ENCODE results near the gene OTX2. TPM values are rescaled to one million over a fixed set of nuclear protein-coding genes. Genes with fewer than 3 reads are reported as not detected.

The OTX2 gene
- total RNA-seq, 1 experiment from 2014 or later, result not detected

GRCh38 chr14:56797003-56797568 is 13.2 kb downstream of the OTX2 start:
- ChIA-PET CTCF (no interaction called here), POLR2A (ENCODE audit: unreplicated experiment) (no interaction called here)
- Histone ChIP-seq H3K9me3 (ENCODE audit: insufficient read depth, low read depth) (no peaks in the 10 kb centered on the region), H3K4me3 (no peak overlapping the region), H3K9me2 (ENCODE audit: insufficient read depth) (no peaks in the 10 kb centered on the region; the same call in 1 of the 2 replicates), H4K20me1 (ENCODE audit: insufficient read depth) (no peaks in the 10 kb centered on the region), H3F3A (ENCODE audit: insufficient read depth, low read depth) (no peaks in the 10 kb centered on the region), H3K27ac (no peak overlapping the region), H3K36me3 (ENCODE audit: low read depth) (no peaks in the 10 kb centered on the region), H2AFZ (no peak overlapping the region), H3K4me2 (no peak overlapping the region), H3K4me1 (replicated peaks; ENCODE audit: insufficient read depth) (no peaks in the 10 kb centered on the region), H3K79me2 (ENCODE audit: low read depth) (no peaks in the 10 kb centered on the region), H3K27me3 (ENCODE audit: insufficient read depth, low read depth) (no peaks in the 10 kb centered on the region)
- intact Hi-C loops (cut with micrococcal nuclease; ENCODE audit: unreplicated experiment), result no loop called here
- DNase-seq, result no peak
- BruUV-seq (replicated peaks), result no TSS peak
- TF ChIP-seq EZH2 (IDR thresholded peaks at IDR 0.05; ENCODE audit: low read depth), result no peak

DNA sequence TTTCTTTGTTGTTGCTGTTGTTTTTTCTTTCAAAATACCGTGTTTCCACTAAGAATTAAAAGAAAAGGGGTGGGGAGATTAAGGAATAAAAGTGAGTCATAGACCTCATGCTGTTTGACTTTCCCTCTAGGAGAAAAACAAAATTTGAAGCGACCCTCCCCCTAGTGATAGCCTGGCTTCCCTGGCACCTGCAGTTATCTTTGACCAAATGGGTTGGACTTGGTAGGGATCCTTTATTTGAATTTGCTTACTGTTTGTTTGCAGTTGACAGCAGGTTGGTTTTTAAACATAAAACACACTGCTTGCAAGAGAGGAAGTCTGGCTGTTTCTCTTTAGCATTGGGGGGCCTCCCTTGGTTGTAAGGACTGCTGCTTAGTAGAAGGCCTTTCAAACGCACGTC is 14.0 kb downstream of the OTX2 start:
- CTCF ChIA-PET, result no interaction called here
- H3K4me1 ChIP-seq (replicated peaks; ENCODE audit: insufficient read depth), result no peaks in the 10 kb centered on the region
- POLR2A ChIA-PET (ENCODE audit: unreplicated experiment), result no interaction called here
- TF ChIP-seq EZH2 (IDR thresholded peaks at IDR 0.05; ENCODE audit: low read depth) (no peak), CTCF (conservative IDR thresholded peaks at IDR 0.05) (no peak)
- no peak overlapping the region for H3K4me3 ChIP-seq
- no peaks in the 10 kb centered on the region for H3K79me2 ChIP-seq (ENCODE audit: low read depth)
- no peaks in the 10 kb centered on the region; the same call in 1 of the 2 replicates for H3K9me2 ChIP-seq (ENCODE audit: insufficient read depth)
- no TSS peak for BruUV-seq (replicated peaks)
- no peak overlapping the region for H3K4me2 ChIP-seq
- no peak for DNase-seq
- intact Hi-C loops (cut with micrococcal nuclease; ENCODE audit: unreplicated experiment), result no loop called here
- H3K27ac ChIP-seq, result no peak overlapping the region
- no peaks in the 10 kb centered on the region for H3K9me3 ChIP-seq (ENCODE audit: insufficient read depth, low read depth)
- no peaks in the 10 kb centered on the region for H3F3A ChIP-seq (ENCODE audit: insufficient read depth, low read depth)
- H2AFZ ChIP-seq, result no peak overlapping the region
- H3K27me3 ChIP-seq (ENCODE audit: insufficient read depth, low read depth), result no peaks in the 10 kb centered on the region
- no peaks in the 10 kb centered on the region for H3K36me3 ChIP-seq (ENCODE audit: low read depth)
- no peaks in the 10 kb centered on the region for H4K20me1 ChIP-seq (ENCODE audit: insufficient read depth)

GRCh38 chr14:56795284-56795622 is 15.0 kb downstream of the OTX2 start:
- ChIA-PET POLR2A (ENCODE audit: unreplicated experiment) (no interaction called here), CTCF (interaction anchor here (0.6 kb wide), 1 partner anchor 127 kb away, joined by 8 read pairs; no protein-coding TSS in a partner anchor)
- no peak overlapping the region for H3K4me3 ChIP-seq
- no peaks in the 10 kb centered on the region for H3K79me2 ChIP-seq (ENCODE audit: low read depth)
- H4K20me1 ChIP-seq (ENCODE audit: insufficient read depth), result no peaks in the 10 kb centered on the region
- no peaks in the 10 kb centered on the region for H3K4me1 ChIP-seq (replicated peaks; ENCODE audit: insufficient read depth)
- H3K27ac ChIP-seq, result no peak overlapping the region
- no peaks in the 10 kb centered on the region for H3K27me3 ChIP-seq (ENCODE audit: insufficient read depth, low read depth)
- no peak overlapping the region for H3K4me2 ChIP-seq
- BruUV-seq (replicated peaks), result no TSS peak
- H2AFZ ChIP-seq, result no peak overlapping the region
- TF ChIP-seq CTCF (conservative IDR thresholded peaks at IDR 0.05) (no peak), EZH2 (IDR thresholded peaks at IDR 0.05; ENCODE audit: low read depth) (no peak)
- intact Hi-C loops (cut with micrococcal nuclease; ENCODE audit: unreplicated experiment), result no loop called here
- H3K9me2 ChIP-seq (ENCODE audit: insufficient read depth), result no peaks in the 10 kb centered on the region; the same call in 1 of the 2 replicates
- no peaks in the 10 kb centered on the region for H3K9me3 ChIP-seq (ENCODE audit: insufficient read depth, low read depth)
- H3F3A ChIP-seq (ENCODE audit: insufficient read depth, low read depth), result no peaks in the 10 kb centered on the region
- DNase-seq, result no peak
- no peaks in the 10 kb centered on the region for H3K36me3 ChIP-seq (ENCODE audit: low read depth)
